ENCODE results near the gene TPD52L1. TPM values are rescaled to one million over a fixed set of nuclear protein-coding genes. Genes with fewer than 3 reads are reported as not detected.

TPD52L1 gene
- total and polyA plus RNA-seq, 2 donors = 6.3 to 16.9 TPM

GRCh38 chr6:125310994-125311649, 157.5 kb downstream of the TPD52L1 start:
- DNase-seq (ENCODE audit: low read depth in 6 of 9, low spot score in 9 of 9) = peak in 6 of 9 donors; percentile 29 to 75 (median 49)
- no peaks in the 10 kb centered on the region for H3K9me3 ChIP-seq (ENCODE audit: control insufficient read depth in 2 of 2, insufficient read depth in 1 of 2, low read length in 1 of 2)
- no peaks in the 10 kb centered on the region for H3K4me1 ChIP-seq (ENCODE audit: control insufficient read depth in 2 of 2, insufficient read depth in 2 of 2, low read length in 2 of 2)
- H3K27me3 ChIP-seq (ENCODE audit: control insufficient read depth in 2 of 2, insufficient read depth in 1 of 2, low read length in 1 of 2) = peaks cover 0 to 3% of the 10 kb centered on the region in 2 donors
- no peak overlapping the region for H3K4me3 ChIP-seq (ENCODE audit: low read length in 2 of 2)
- WGBS = 59% methylated on average over 7 of the region's 7 CpGs
- H3K27ac ChIP-seq (ENCODE audit: low read depth in 1 of 2, low read length in 1 of 2) = no peak overlapping the region
- H3K36me3 ChIP-seq (ENCODE audit: control insufficient read depth in 2 of 2, insufficient read depth in 2 of 2, low read length in 1 of 2) = no peaks in the 10 kb centered on the region

- DNase-seq (ENCODE audit: low read depth in 6 of 9, low spot score in 9 of 9) = no peak
- H3K4me3 ChIP-seq (ENCODE audit: low read length in 2 of 2) = no peak overlapping the region
- H3K27ac ChIP-seq (ENCODE audit: low read depth in 1 of 2, low read length in 1 of 2) = no peak overlapping the region
- WGBS = 92% methylated on average over 2 of the region's 2 CpGs
- H3K36me3 ChIP-seq (ENCODE audit: control insufficient read depth in 2 of 2, insufficient read depth in 2 of 2, low read length in 1 of 2) = no peaks in the 10 kb centered on the region
- peaks cover 0 to 3% of the 10 kb centered on the region in 2 donors for H3K27me3 ChIP-seq (ENCODE audit: control insufficient read depth in 2 of 2, insufficient read depth in 1 of 2, low read length in 1 of 2)
- no peaks in the 10 kb centered on the region for H3K9me3 ChIP-seq (ENCODE audit: control insufficient read depth in 2 of 2, insufficient read depth in 1 of 2, low read length in 1 of 2)
- no peaks in the 10 kb centered on the region for H3K4me1 ChIP-seq (ENCODE audit: control insufficient read depth in 2 of 2, insufficient read depth in 2 of 2, low read length in 2 of 2)
Measured at GRCh38 chr6:125312478-125312877, 158.9 kb downstream of the TPD52L1 start.

GRCh38 chr6:125312950-125313349, 159.4 kb downstream of the TPD52L1 start:
- Histone ChIP-seq H3K27ac (ENCODE audit: low read depth in 1 of 2, low read length in 1 of 2) (no peak overlapping the region), H3K4me3 (ENCODE audit: low read length in 2 of 2) (no peak overlapping the region), H3K9me3 (ENCODE audit: control insufficient read depth in 2 of 2, insufficient read depth in 1 of 2, low read length in 1 of 2) (no peaks in the 10 kb centered on the region), H3K27me3 (ENCODE audit: control insufficient read depth in 2 of 2, insufficient read depth in 1 of 2, low read length in 1 of 2) (peaks cover 0 to 3% of the 10 kb centered on the region in 2 donors), H3K36me3 (ENCODE audit: control insufficient read depth in 2 of 2, insufficient read depth in 2 of 2, low read length in 1 of 2) (no peaks in the 10 kb centered on the region), H3K4me1 (ENCODE audit: control insufficient read depth in 2 of 2, insufficient read depth in 2 of 2, low read length in 2 of 2) (no peaks in the 10 kb centered on the region)
- 95% methylated on average over 4 of the region's 4 CpGs for WGBS
- no peak for DNase-seq (ENCODE audit: low read depth in 6 of 9, low spot score in 9 of 9)

Other genes with a start within 250 kb of the TPD52L1 start
- gene RNF217, start 191.3 kb upstream of the TPD52L1 start, total RNA-seq = 3.4 TPM
- 7.8 TPM for gene RNF217, start 191.3 kb upstream of the TPD52L1 start, polyA plus RNA-seq
- gene HDDC2, start 148.2 kb downstream of the TPD52L1 start, total RNA-seq = 64.5 TPM
- gene HDDC2, start 148.2 kb downstream of the TPD52L1 start, polyA plus RNA-seq = 72.6 TPM